HEK293 (cell line): ENCODE results near the gene C12orf57.

Experiments used
- CTCF ChIP-seq: fragments of 450-650 bp; formaldehyde crosslinking; IDR thresholded peaks from 2 replicates; pipeline ENCODE4 v1.5.1; 2016; ENCODE audit warnings: missing biosample characterization, missing genetic modification characterization
- GLI4 ChIP-seq: fragments of 450-650 bp; formaldehyde crosslinking; IDR thresholded peaks from 2 replicates; pipeline ENCODE4 v1.5.1; 2016; ENCODE audit warnings: missing biosample characterization, missing genetic modification characterization
- HOXA7 ChIP-seq: sonication (generic); formaldehyde crosslinking; IDR thresholded peaks from 2 replicates; pipeline ENCODE4 v1.8.1; 2022; ENCODE audit warnings: missing genetic modification reagents, borderline replicate concordance
- MYNN ChIP-seq: fragments of 450-650 bp; formaldehyde crosslinking; IDR thresholded peaks from 2 replicates; pipeline ENCODE4 v1.5.1; 2016; ENCODE audit warnings: missing biosample characterization, missing genetic modification characterization, borderline replicate concordance
- SP2 ChIP-seq: fragments of 450-650 bp; formaldehyde crosslinking; IDR thresholded peaks from 2 replicates; pipeline ENCODE4 v1.5.1; 2016; ENCODE audit warnings: missing biosample characterization, missing genetic modification characterization
- TCF7L2 ChIP-seq: IDR thresholded peaks from 2 replicates; pipeline ENCODE4 v1.6.1; 2011; ENCODE audit warnings: low read depth, mild to moderate bottlenecking, inconsistent platforms, low read length, moderate library complexity, borderline replicate concordance
- ZBTB11 ChIP-seq: fragments of 450-650 bp; formaldehyde crosslinking; conservative IDR thresholded peaks from 2 replicates; pipeline ENCODE4 v1.5.1; 2016; ENCODE audit warnings: low read depth, missing biosample characterization, missing genetic modification characterization
- ZNF221 ChIP-seq: fragments of 450-650 bp; formaldehyde crosslinking; IDR thresholded peaks from 2 replicates; pipeline ENCODE4 v1.5.1; 2017; ENCODE audit warnings: missing biosample characterization, missing genetic modification characterization, borderline replicate concordance
- ZNF24 ChIP-seq: fragments of 450-650 bp; formaldehyde crosslinking; IDR thresholded peaks from 2 replicates; pipeline ENCODE4 v1.5.1; 2016; ENCODE audit warnings: missing biosample characterization, missing genetic modification characterization
- ZNF274 ChIP-seq, 2 experiments: fragments of 200-500 bp in 1 of 2; fragments of 450-650 bp in 1 of 2; sonication (Bioruptor generic) in 1 of 2; formaldehyde crosslinking in 1 of 2; IDR thresholded peaks; 2 replicates each; pipeline versions ENCODE4 v1.5.1 to v1.6.1; 2014 to 2016; ENCODE audit warnings: borderline replicate concordance in 1 of 2, inconsistent platforms in 1 of 2, low read length in 1 of 2, missing biosample characterization in 1 of 2, missing genetic modification characterization in 1 of 2
- ZNF398 ChIP-seq: fragments of 450-650 bp; formaldehyde crosslinking; IDR thresholded peaks from 2 replicates; pipeline ENCODE4 v1.5.1; 2017; ENCODE audit warnings: missing biosample characterization, missing genetic modification characterization
- ZNF416 ChIP-seq: fragments of 450-650 bp; formaldehyde crosslinking; IDR thresholded peaks from 2 replicates; pipeline ENCODE4 v1.5.1; 2016; ENCODE audit warnings: missing biosample characterization, missing genetic modification characterization
- ZNF645 ChIP-seq: fragments of 450-650 bp; formaldehyde crosslinking; IDR thresholded peaks from 2 replicates; pipeline ENCODE4; 2016; ENCODE audit warnings: missing biosample characterization, missing genetic modification characterization

GRCh38 chr12:6950811-6951540 lies 7.2 kb downstream of the C12orf57 start, which contains the start of gene PTPN6:
- no peak for TF ChIP-seq ZNF221 (tag by site-specific recombination)
- TF ChIP-seq ZNF416 (tag by site-specific recombination): no peak
- TF ChIP-seq ZNF398 (tag by site-specific recombination): no peak
- TF ChIP-seq HOXA7 (CRISPR knock-in tag): no peak
- TF ChIP-seq CTCF (tag by site-specific recombination): no peak
- TF ChIP-seq ZBTB11 (tag by site-specific recombination): no peak
- TF ChIP-seq SP2 (tag by site-specific recombination): no peak
- no peak for TF ChIP-seq ZNF274 (IDR thresholded peaks at IDR 0.05; ENCODE audit: low read length)
- TF ChIP-seq ZNF274 (tag by site-specific recombination; IDR thresholded peaks at IDR 0.05; ENCODE audit: borderline replicate concordance): no peak
- no peak for TF ChIP-seq MYNN (tag by site-specific recombination)
- no peak for TF ChIP-seq ZNF645
- TF ChIP-seq GLI4: no peak
- no peak for TF ChIP-seq ZNF24 (tag by site-specific recombination)
- TF ChIP-seq TCF7L2: no peak
